HFF-Myc (cell line): Measurements from ENCODE around the gene NPFFR2.
"Not testable (repeated sequence)": the region's sequence is repeated elsewhere in the genome, so short reads cannot be mapped to it uniquely, and the experiment has no call there.

Experiments
- DNase-seq: peaks from one replicate; pipeline ENCODE4 v3.0.0-alpha.2; 2011; ENCODE audit warnings: low read depth; ENCODE audit errors: extremely low read depth
- H3K4me3 ChIP-seq: replicated peaks from 2 replicates; pipeline ENCODE4 v1.5.1; 2011; ENCODE audit warnings: low read depth, mild to moderate bottlenecking, control low read depth, low read length
- TF ChIP-seq, protein P1 (sequence below): IDR thresholded peaks from 2 replicates; pipeline ENCODE4 v1.5.1; 2012; ENCODE audit warnings: mild to moderate bottlenecking, low read depth, low read length, control low read depth; ENCODE audit errors: missing control alignments

NPFFR2 gene

DNA sequence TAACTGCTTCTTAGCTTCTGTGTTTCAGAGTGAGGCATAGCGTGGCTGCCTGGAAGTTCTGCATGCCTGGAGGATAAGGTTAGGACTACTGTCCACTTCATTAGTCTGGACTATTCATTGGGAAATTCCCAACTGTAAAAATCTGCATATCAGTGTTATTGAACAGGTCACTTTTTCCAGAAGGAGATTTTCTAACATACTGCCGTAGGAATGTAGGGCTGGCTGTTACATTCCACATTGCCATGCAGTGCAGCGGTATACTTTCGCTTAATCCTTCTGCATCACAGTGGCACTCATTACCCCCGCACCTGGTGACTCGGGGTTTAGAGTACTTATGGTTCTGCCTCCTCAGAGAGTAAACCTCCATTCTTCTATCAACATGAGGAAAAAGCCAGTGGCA, 104.6 kb downstream of the NPFFR2 start:
- TF ChIP-seq, protein P1, sequence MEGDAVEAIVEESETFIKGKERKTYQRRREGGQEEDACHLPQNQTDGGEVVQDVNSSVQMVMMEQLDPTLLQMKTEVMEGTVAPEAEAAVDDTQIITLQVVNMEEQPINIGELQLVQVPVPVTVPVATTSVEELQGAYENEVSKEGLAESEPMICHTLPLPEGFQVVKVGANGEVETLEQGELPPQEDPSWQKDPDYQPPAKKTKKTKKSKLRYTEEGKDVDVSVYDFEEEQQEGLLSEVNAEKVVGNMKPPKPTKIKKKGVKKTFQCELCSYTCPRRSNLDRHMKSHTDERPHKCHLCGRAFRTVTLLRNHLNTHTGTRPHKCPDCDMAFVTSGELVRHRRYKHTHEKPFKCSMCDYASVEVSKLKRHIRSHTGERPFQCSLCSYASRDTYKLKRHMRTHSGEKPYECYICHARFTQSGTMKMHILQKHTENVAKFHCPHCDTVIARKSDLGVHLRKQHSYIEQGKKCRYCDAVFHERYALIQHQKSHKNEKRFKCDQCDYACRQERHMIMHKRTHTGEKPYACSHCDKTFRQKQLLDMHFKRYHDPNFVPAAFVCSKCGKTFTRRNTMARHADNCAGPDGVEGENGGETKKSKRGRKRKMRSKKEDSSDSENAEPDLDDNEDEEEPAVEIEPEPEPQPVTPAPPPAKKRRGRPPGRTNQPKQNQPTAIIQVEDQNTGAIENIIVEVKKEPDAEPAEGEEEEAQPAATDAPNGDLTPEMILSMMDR, result no peak
- DNase-seq, result no peak
- no peak overlapping the region for H3K4me3 ChIP-seq

DNA sequence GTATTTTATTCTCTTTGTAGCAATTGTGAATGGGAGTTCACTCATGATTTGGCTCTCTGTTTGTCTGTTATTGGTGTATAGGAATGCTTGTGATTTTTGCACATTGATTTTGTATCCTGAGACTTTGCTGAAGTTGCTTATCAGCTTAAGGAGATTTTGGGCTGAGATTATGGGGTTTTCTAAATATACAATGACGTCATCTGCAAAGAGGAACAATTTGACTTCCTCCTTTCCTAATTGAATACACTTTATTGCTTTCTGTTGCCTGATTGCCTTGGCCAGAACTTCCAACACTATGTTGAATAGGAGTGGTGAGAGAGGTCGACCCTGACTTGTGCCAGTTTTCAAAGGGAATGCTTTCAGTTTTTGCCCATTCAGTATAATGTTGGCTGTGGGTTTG, 108.2 kb downstream of the NPFFR2 start:
- not testable (repeated sequence) for H3K4me3 ChIP-seq, DNase-seq

DNA sequence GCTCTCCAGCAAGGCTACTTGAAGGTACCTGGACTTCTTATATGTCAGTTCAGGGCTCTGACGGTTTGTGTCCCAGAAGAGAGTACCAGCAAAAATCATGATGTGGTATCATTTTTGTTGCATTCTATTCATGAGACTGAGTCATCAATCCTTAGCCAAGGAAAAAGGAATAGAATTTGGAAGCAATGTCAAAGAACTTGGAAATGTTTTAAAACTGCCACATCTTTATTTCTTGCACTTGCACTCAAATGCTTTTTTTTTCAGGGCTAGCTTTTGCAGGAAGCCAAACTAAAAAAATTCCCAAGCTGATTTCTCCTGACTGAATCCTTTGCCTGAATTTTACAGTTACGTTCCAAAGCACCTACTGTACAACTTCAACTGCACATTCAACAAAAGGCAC, 112.4 kb downstream of the NPFFR2 start:
- H3K4me3 ChIP-seq, result no peak overlapping the region
- DNase-seq, result no peak
- TF ChIP-seq, protein P1, result no peak

DNA sequence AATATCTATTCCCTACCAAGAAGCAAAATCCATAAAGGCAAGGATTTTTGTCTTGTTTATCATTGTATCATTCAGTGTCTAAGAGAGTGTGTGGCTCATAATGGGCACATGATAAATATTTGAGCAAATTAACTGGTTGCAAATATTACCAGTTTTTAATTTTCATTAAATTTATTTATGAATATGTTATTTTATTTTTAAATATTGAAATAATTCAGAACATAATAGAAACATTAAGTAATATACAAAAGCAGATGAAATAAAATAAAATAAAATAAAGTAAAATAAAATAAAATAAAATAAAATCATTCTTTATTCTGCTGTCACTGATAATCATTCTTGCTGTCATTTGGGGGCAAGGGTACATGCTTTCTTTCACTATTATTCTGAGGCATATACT, 120.9 kb downstream of the NPFFR2 start:
- TF ChIP-seq, protein P1, result no peak

DNA sequence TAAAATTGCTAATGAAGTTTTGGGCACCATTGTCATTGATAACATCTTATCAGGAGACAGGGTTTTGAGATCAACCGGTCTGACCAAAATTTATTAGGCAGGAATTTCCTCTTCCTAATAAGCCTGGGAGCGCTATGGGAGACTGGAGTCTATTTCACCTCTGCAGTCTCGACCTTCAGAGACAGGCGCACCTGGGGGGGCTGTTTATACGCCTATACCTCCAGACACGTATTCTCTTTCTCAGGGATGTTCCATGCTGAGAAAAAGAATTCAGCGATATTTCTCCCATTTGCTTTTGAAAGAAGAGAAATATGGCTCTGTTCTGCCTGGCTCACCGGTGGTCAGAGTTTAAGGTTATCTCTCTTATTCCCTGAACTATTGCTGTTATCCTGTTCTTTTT, 121.8 kb downstream of the NPFFR2 start:
- not testable (repeated sequence) for H3K4me3 ChIP-seq, DNase-seq

More for the DNA sequence above, 120.9 kb downstream of the NPFFR2 start:
- H3K4me3 ChIP-seq, result no peak overlapping the region
- DNase-seq, result no peak

DNA sequence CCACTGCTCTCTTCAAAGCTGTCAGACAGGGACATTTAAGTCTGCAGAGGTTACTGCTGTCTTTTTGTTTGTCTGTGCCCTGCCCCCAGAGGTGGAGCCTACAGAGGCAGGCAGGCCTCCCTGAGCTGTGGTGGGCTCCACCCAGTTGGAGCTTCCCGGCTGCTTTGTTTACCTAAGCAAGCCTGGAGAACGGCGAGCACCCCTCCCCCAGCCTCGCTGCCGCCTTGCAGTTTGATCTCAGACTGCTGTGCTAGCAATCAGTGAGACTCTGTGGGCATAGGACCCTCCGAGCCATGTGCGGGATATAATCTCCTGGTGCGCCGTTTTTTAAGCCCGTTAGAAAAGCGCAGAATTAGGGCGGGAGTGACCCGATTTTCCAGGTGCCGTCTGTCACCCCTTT, 137.5 kb downstream of the NPFFR2 start:
- H3K4me3 ChIP-seq, DNase-seq: not testable (repeated sequence)

DNA sequence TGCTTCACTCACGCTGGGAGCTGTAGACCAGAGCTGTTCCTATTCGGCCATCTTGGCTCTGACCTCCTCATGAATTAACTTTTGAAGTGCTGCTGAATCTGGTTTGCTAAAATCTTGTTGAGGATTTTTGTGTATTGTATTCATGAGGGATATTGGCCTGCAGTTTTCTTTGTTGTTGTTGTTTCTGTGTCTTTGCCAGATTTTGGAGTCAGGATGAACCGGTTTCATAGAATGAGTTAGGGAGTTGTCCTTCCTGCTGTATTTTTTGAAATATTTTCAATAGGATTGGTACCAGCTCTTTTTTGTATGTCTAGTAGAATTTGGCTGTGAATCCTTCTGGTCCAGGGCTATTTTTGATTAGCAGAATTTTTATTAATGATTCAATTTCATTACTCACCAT, 138.1 kb downstream of the NPFFR2 start:
- DNase-seq, result no peak
- no peak overlapping the region for H3K4me3 ChIP-seq

DNA sequence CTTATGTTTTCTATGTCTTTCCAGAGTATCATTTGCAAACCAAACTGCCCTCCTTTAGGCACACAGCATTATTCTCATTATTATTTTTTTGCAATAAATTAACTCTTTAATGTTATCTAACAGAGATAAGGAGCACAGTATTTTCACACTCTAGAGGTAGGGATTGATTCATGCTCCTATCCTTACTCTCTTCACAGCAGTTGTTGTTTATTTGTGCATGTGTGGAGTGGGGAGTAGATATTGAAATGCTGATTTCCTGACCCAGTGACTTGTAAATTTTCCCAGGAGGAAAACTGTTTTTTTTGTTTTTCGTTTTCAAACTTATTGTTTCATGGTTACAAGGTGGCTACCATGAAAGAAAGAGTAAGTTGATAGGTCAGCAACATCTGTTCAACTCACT, 140.0 kb downstream of the NPFFR2 start:
- TF ChIP-seq, protein P1, result no peak
- DNase-seq, result no peak
- no peak overlapping the region for H3K4me3 ChIP-seq

More for the DNA sequence above, 138.1 kb downstream of the NPFFR2 start:
- TF ChIP-seq, protein P1, result no peak

DNA sequence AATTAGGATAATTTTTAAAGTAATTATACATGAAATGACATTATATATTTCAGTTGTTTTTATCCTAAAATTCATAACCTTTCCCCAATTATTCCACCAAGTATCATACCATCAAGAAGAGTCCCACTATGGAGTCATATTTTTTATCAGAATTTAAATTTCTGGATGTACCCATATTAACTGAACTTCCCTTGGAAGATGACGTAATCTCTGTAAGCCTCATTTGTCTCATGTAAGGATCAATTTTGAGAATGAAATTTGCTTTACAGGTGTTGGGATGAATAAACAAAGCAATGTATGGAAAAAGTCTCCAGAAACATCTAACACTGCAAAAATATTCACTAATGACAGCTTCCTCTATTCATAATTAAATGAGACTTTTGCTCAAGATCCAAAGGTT, 147.5 kb downstream of the NPFFR2 start:
- H3K4me3 ChIP-seq, result no peak overlapping the region
- TF ChIP-seq, protein P1, result no peak
- no peak for DNase-seq
